Effector memory CD8-positive, alpha-beta T cell (primary cell): Measurements from ENCODE around the gene SSBP1.

Experiments used
- ATAC-seq: fragments of 150-1000 bp; cut with Tn5 transposase; replicated peaks from 2 replicates; pipeline ENCODE4 v1.10.0; 2021; ENCODE audit warnings: mild to moderate bottlenecking, moderate library complexity
- DNase-seq, 3 experiments: peaks; one replicate each; pipeline ENCODE4 v3.0.0; 2021
- H3K27ac Mint-ChIP-seq, 2 donors: one replicate each; pipeline ENCODE4 v1.8.0; 2022; ENCODE audit warnings: mild to moderate bottlenecking in 2 of 2, mixed read lengths in 2 of 2, moderate library complexity in 2 of 2
- H3K27me3 Mint-ChIP-seq, 2 donors: one replicate each; pipeline ENCODE4 v1.8.0; 2022; ENCODE audit warnings: mixed read lengths in 2 of 2
- H3K36me3 Mint-ChIP-seq: one replicate; pipeline ENCODE4 v1.8.0; 2022; ENCODE audit warnings: mild to moderate bottlenecking, moderate library complexity, mixed read lengths; ENCODE audit not compliant: insufficient read depth
- H3K4me1 Mint-ChIP-seq, 2 donors: one replicate each; pipeline ENCODE4 v1.8.0; 2022; ENCODE audit warnings: low read depth in 2 of 2, mixed read lengths in 2 of 2
- H3K4me3 Mint-ChIP-seq, 2 donors: one replicate each; pipeline ENCODE4 v1.8.0; 2022; ENCODE audit warnings: mild to moderate bottlenecking in 2 of 2, mixed read lengths in 2 of 2, moderate library complexity in 2 of 2
- H3K9me3 Mint-ChIP-seq, 2 donors: one replicate each; pipeline ENCODE4 v1.8.0; 2022; ENCODE audit warnings: mixed read lengths in 2 of 2

Gene SSBP1

DNA sequence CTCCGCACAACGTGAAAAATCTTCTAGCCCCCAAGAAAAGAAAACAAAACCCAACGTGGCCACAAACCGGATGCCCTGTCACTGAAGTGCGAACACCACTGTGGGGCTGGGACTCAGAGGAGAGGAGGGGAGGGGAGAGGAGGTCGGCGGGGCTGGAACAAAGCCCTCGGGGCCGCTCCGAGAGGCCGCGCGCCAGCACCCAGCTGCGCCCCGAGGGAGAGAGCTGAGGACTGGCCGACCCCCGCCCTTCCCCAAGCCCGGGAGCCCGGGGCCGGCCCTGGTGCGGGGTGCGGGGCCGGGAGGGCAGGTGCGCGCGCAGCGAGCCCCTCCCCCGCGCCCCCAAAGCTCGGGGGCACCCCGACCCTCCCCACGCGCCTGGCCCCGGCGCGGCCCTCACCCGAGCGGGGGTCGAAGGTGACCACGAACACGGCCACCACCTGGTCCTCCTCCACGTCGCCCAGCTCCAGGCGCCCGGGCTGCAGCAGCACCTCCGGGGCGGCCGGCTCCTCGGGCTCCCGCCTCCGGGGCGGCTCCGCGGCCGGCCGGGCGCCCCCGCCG lies 36.6 kb upstream of the SSBP1 start:
- Mint-ChIP-seq H3K9me3 (no peaks in the 10 kb centered on the region), H3K36me3 (peaks cover 12% of the 10 kb centered on the region), H3K27ac (peak overlapping the region; percentile 87 to 96), H3K4me1 (peaks cover 33 to 46% of the 10 kb centered on the region in 2 donors), H3K27me3 (no peaks in the 10 kb centered on the region), H3K4me3 (peak overlapping the region; percentile 93 to 94)
- ATAC-seq (peak; percentile 86), DNase-seq (peak; percentile 77 to 78 (median 77))

DNA sequence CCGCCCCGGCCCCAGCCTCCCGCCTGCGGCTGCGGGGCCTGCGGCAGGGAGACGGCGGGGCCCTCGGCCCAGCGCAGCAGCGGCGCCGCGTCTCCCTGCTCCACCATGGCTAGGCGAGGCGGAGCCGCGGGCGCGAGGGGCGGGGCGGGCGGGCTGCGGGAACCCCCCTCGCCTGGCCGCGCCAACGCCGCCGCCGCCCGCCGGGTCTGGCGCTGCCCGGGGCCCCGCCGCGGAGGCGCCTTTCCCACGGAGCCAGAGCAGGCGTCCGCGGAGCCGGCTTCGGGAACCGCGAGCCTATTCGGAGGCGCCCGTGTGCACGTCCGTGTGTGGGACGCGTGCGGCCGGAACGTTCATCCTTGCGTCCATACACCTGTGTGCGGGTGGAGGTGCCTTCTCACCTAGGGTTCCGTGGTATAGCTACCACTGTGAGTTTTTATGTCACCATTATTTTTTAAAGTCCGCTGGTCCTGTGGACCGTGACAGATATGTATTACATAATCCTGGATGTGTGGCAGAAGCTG lies 36.1 kb upstream of the SSBP1 start, which contains the start of gene DENND11:
DENND11 (minus strand) TSS at position 120 of the 521 bp plus-strand sequence; CDS start at position 107, 13 bp downstream.
- Mint-ChIP-seq H3K27me3 (no peaks in the 10 kb centered on the region), H3K27ac (peak within 1 kb of the TSS; percentile 87 to 96), H3K4me3 (peak within 1 kb of the TSS; percentile 93 to 94), H3K4me1 (peaks cover 31 to 45% of the 10 kb centered on the region in 2 donors), H3K9me3 (no peaks in the 10 kb centered on the region), H3K36me3 (peaks cover 10% of the 10 kb centered on the region)
- DNase-seq (peak; percentile 50 to 61 (median 59)), ATAC-seq (peak; percentile 74)

DNA sequence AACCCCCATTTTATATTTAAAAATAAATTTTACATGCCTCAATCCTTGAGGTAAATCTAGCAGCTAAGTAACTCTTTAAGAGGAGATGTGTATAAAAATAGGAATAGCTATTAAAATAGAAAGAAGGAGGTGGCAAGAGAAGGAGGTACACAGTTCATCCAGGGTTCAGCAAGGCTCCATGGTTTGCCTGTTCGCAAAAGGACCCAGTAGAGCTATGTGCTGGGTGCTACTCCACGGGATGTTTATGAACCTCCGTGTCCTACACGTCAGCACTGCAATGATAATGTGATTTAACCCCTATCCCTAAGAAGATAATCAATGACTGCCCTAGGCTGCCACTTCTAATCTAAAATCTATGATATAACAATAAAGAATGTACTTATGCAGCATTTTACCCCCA lies 35.3 kb upstream of the SSBP1 start:
- Mint-ChIP-seq H3K27me3 (no peaks in the 10 kb centered on the region), H3K4me1 (peaks cover 30 to 37% of the 10 kb centered on the region in 2 donors), H3K4me3 (peak overlapping the region in 1 of 2 donors; percentile 75), H3K27ac (peak overlapping the region in 1 of 2 donors; percentile 90), H3K9me3 (no peaks in the 10 kb centered on the region), H3K36me3 (peaks cover 10% of the 10 kb centered on the region)
- DNase-seq (no peak), ATAC-seq (no peak)

DNA sequence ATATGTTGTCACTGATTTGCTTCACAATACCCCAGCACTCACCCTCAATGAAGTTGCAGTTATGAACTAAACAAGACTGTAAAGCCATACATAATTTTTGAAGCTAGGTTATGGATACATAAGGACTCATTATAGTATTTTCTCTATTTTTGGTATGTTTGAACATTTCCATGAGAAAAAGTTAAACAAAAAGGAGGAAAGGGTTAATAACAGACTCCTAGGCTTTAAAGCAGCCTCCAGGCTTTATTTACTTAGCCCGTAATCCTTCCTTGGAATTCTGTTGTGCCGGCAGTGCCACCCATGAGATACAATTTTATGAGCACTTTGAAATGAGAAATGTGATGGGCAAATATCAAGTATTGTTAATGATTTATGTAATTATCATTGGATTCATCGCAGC lies 34.0 kb upstream of the SSBP1 start:
- H3K9me3 Mint-ChIP-seq: no peaks in the 10 kb centered on the region
- peaks cover 10% of the 10 kb centered on the region for H3K36me3 Mint-ChIP-seq
- no peaks in the 10 kb centered on the region for H3K27me3 Mint-ChIP-seq
- peaks cover 22 to 25% of the 10 kb centered on the region in 2 donors for H3K4me1 Mint-ChIP-seq
- DNase-seq (no peak), ATAC-seq (no peak)
- no peak overlapping the region for H3K4me3 Mint-ChIP-seq
- H3K27ac Mint-ChIP-seq: no peak overlapping the region

DNA sequence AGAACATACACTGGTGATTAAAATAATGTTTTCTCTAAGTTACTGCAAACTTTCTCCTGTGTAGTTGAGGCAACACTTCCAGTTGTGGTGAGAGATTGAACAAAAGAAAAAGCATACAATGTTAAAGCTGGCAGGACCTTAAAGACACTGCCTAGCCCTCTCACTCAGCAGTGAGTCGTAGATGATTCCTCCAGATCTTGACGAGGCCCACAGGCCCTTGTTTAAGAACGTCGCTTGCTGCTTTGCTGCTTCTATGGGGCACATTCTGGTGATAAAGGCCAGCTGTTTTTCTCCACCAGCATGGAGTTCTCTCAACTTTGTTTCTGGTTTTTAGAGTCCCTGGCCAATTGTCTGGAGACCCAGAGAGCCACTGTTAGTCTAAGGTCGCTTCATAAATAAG lies 33.4 kb upstream of the SSBP1 start:
- H3K27ac Mint-ChIP-seq: no peak overlapping the region
- H3K27me3 Mint-ChIP-seq: no peaks in the 10 kb centered on the region
- ATAC-seq (no peak), DNase-seq (no peak)
- H3K4me1 Mint-ChIP-seq: peaks cover 18% of the 10 kb centered on the region in 2 donors
- no peaks in the 10 kb centered on the region for H3K9me3 Mint-ChIP-seq
- peaks cover 10% of the 10 kb centered on the region for H3K36me3 Mint-ChIP-seq
- no peak overlapping the region for H3K4me3 Mint-ChIP-seq

DNA sequence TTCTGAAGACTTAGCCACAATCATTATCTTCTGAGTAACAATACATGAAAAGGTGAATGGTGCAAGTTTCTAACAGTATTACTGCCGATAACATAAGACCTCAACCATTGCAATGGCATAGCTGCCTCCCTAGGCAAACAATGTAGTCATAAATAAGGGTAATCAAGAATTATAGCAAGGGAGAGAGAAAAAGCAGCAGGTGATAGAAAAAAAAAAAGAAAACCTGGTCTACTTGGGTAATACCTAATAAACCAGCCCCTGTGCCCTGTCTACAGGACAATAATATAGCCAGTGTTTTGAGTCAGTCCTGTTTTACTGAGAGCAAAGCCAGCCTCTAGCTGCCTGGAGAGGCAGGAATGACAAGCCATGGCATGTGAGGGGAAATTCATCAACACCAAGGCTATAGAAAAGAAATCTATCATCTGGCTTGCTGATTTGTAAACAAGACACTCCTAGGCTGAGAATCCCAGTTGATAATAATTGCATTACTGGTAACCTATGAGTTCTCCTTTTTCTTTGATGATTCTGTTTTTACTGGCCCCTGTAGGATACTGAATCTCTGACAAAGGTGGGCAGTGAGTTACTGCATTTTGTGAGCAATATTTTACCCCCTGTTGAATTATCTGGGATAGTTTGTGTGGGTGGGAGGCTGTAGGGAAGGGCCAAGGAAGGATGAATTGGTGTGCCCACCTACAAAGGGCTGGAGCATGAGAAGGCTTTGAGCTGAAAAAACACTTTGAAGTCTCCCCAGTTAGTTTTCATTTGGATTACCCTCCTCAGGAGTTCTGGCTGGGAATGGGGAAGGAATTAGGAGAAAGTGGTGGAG lies 31.7 kb upstream of the SSBP1 start:
- Mint-ChIP-seq H3K36me3 (peaks cover 4% of the 10 kb centered on the region), H3K4me1 (peaks cover 6 to 7% of the 10 kb centered on the region in 2 donors), H3K4me3 (no peak overlapping the region), H3K27me3 (no peaks in the 10 kb centered on the region), H3K9me3 (no peaks in the 10 kb centered on the region), H3K27ac (no peak overlapping the region)
- DNase-seq: no peak
- no peak for ATAC-seq

DNA sequence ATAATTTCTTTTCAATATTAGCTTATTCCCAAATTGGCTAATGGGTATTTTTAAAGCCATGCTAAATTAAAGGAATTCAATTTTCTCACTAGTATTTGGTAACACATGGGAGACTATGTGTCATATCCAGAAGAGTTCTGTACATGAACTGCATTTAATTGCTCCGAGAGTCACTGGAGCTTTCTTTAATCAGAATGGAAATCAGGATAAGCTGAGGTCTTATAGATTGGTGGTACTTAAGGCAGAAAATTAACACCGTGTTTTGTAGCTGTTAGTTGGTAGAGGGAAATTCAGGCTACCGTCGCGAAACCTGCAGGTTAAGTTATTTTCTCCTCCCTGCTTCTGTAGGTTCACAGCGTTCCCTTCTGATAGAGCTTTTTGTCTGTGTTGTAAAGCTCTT lies 29.8 kb upstream of the SSBP1 start, which contains the start of gene WEE2:
WEE2 (plus strand) TSS at position 3 of the 400 bp plus-strand sequence. CDS start 406 bp downstream, outside the sequence.
- Mint-ChIP-seq H3K4me1 (peaks cover 3 to 4% of the 10 kb centered on the region in 2 donors), H3K9me3 (no peaks in the 10 kb centered on the region), H3K27ac (no peak within 1 kb of the TSS), H3K4me3 (no peak within 1 kb of the TSS), H3K36me3 (no peaks in the 10 kb centered on the region), H3K27me3 (no peaks in the 10 kb centered on the region)
- no peak for ATAC-seq
- DNase-seq: no peak

DNA sequence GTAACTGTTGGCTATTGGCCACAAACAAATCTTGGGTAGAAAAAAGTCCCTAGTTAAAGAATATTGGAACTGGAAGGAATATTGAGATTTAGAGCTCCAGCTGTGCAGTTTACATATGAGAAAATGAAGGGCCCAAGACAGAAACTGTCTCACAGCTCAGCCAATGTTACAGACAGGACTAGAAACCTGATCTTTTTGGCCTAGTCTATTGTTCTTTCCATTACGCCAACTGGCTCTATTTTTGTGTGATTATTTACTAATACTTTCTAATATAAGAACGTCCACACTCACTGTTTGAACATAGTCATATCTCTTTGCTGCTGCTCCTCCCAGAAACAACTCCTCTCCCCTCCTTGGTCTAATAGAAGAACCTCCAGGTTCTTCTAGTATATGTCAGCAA lies 28.8 kb upstream of the SSBP1 start:
- ATAC-seq (no peak), DNase-seq (no peak)
- Mint-ChIP-seq H3K9me3 (no peaks in the 10 kb centered on the region), H3K36me3 (no peaks in the 10 kb centered on the region), H3K27ac (no peak overlapping the region), H3K4me3 (no peak overlapping the region), H3K4me1 (peaks cover 3% of the 10 kb centered on the region in 2 donors), H3K27me3 (no peaks in the 10 kb centered on the region)

DNA sequence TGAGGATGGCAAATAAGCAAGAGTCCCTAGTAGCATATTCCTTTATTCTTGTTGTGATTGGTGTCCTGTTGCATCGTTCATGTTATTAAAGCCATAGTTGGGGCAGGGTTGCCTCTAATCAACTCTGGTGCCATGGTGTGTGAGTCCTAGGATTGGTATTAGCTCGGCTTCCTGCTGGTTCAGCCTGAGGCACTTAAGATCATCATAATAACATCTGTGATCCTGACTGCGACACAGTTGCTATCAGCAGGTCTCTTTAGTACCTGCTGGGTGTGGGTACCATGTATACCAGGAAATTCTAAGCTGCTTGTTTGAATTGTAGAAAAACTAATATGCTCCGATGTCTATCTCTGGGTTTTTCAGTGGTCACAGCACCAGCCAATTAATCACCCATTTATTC lies 28.4 kb upstream of the SSBP1 start:
- DNase-seq: no peak
- H3K27me3 Mint-ChIP-seq: no peaks in the 10 kb centered on the region
- H3K4me3 Mint-ChIP-seq: no peak overlapping the region
- H3K4me1 Mint-ChIP-seq: peaks cover 3% of the 10 kb centered on the region in 2 donors
- H3K9me3 Mint-ChIP-seq: no peaks in the 10 kb centered on the region
- no peaks in the 10 kb centered on the region for H3K36me3 Mint-ChIP-seq
- ATAC-seq: no peak
- no peak overlapping the region for H3K27ac Mint-ChIP-seq

DNA sequence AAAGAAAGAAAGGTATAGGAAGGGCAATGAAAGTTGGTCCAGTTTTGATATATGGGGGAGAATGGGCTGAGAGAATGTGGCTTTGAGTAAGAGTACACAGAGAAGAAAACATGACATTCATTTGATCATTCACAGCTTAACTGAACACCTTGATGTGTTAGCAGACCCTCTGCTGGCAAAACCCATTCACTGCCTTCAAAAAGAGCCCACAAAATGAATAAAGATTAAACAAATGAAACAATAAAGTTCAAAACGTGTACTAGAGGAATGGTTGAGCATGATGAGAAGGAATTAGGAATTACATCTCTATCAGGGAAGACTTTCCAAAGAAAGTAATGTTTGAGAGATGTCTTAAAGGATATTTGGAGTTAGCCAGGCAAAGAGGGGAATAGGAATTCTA lies 27.9 kb upstream of the SSBP1 start:
- Mint-ChIP-seq H3K9me3 (no peaks in the 10 kb centered on the region), H3K27ac (peak overlapping the region in 1 of 2 donors; percentile 9), H3K27me3 (no peaks in the 10 kb centered on the region), H3K36me3 (no peaks in the 10 kb centered on the region), H3K4me1 (peaks cover 3% of the 10 kb centered on the region in 2 donors), H3K4me3 (no peak overlapping the region)
- ATAC-seq (peak; percentile 46), DNase-seq (no peak)

DNA sequence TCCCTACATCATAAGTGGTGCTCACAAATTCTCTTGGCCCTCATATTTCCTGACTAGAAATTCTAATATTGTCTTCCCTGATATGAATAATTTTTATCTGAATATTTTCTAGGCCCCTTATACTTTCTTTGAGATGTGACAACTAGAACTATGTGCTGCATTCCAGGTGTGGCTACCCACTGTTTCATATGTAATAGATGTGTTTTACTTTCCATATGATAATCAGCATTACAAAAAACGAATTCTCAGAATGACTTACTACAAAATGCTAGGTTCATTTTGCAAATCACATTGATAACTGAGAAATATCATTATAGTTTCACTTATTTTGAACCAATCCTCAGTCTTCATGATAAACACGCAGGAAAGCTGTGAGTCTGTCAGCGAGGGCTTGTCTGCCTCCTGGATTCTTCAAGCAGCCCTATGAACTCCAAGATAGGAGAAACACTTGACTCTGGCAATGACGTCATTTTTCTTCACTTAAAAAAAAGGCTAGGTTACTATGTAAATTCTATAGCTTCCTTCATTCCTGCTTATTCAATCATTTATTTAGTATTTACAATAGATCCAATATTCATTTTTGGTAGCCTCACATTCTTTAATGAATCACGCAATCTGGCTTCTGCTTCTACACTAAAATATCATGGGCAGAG lies 25.4 kb upstream of the SSBP1 start:
- Mint-ChIP-seq H3K4me3 (no peak overlapping the region), H3K4me1 (peaks cover 3% of the 10 kb centered on the region in 2 donors), H3K27me3 (no peaks in the 10 kb centered on the region), H3K36me3 (no peaks in the 10 kb centered on the region), H3K9me3 (no peaks in the 10 kb centered on the region), H3K27ac (no peak overlapping the region)
- ATAC-seq (no peak), DNase-seq (no peak)

DNA sequence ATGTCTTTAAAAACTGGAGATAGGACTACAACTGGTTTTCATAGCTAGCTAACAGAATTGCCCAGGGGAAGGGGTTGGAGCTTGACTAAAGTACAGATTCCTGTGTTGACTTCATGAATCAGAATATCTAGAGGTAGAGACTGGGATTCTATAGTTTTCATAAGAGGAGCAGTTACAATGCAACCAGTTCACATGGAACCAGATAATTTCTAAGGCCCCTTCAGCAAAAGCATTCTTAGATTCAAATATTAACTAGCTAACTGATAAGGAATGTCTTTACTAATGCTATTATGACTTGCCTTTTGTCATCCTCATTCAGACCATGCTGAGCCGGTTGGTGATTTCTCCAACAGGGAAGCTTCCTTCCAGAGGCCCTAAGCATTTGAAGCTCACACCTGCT lies 24.3 kb upstream of the SSBP1 start:
- Mint-ChIP-seq H3K36me3 (no peaks in the 10 kb centered on the region), H3K4me1 (peaks cover 3% of the 10 kb centered on the region in 2 donors), H3K4me3 (no peak overlapping the region), H3K27ac (no peak overlapping the region), H3K27me3 (no peaks in the 10 kb centered on the region), H3K9me3 (no peaks in the 10 kb centered on the region)
- DNase-seq (no peak), ATAC-seq (no peak)

DNA sequence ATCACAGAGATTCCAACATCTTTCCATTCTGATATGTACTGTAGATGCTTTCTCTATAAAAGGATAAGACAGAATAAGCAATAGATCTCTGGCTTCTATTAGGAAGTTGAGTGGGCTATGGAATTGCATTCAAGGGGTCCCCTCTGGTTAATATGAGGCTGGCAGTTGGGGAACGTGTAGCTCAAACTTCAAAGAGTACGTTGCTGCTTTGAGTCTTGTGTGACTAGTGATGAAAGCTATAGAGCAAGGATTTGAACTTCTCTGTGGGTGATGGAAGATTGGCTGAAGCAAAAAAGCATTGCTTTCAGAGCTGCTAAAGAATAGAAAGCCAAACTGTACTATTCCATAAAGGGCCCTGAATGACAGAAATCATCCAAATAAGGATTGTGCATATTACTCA lies 23.6 kb upstream of the SSBP1 start:
- Mint-ChIP-seq H3K4me3 (no peak overlapping the region), H3K36me3 (no peaks in the 10 kb centered on the region)
- no peak for ATAC-seq

More for the DNA sequence above, 23.6 kb upstream of the SSBP1 start:
- peaks cover 3% of the 10 kb centered on the region in 2 donors for H3K4me1 Mint-ChIP-seq
- DNase-seq: no peak
- H3K27me3 Mint-ChIP-seq: no peaks in the 10 kb centered on the region
- no peaks in the 10 kb centered on the region for H3K9me3 Mint-ChIP-seq
- H3K27ac Mint-ChIP-seq: no peak overlapping the region
